K562 (cell line): ENCODE data around the gene AGO4.
"Not testable (repeated sequence)": the region's sequence is repeated elsewhere in the genome, so short reads cannot be mapped to it uniquely, and the experiment has no call there.

Experiments used
- EGR1 ChIP-seq: fragments of 450-650 bp; conservative IDR thresholded peaks from 2 replicates; pipeline ENCODE4 v1.6.1; 2017; ENCODE audit warnings: mild to moderate bottlenecking
- HDAC2 ChIP-seq: fragments of 450-650 bp; IDR thresholded peaks from 2 replicates; pipeline ENCODE4 v1.6.1; 2016; ENCODE audit warnings: mild to moderate bottlenecking
- MAFG ChIP-seq: fragments of 450-650 bp; conservative IDR thresholded peaks from 2 replicates; pipeline ENCODE4 v1.6.1; 2016; ENCODE audit warnings: missing genetic modification characterization, missing compliant biosample characterization
- SMC3 ChIP-seq: conservative IDR thresholded peaks from 2 replicates; pipeline ENCODE4 v1.6.1; 2011; ENCODE audit warnings: low read depth, low read length, improper control_type of control experiment; ENCODE audit not compliant: insufficient read depth
- TSHZ1 ChIP-seq: fragments of 250-450 bp; sonication (Bioruptor Pico); IDR thresholded peaks from 2 replicates; pipeline ENCODE4 v1.4.0; 2020; ENCODE audit warnings: mild to moderate bottlenecking, moderate library complexity

GRCh38 chr1:35874115-35874514 lies 66.3 kb downstream of the AGO4 start:
- not testable (repeated sequence) for TF ChIP-seq HDAC2; MAFG (tag); SMC3; EGR1; TSHZ1 (CRISPR knock-in tag)
